ENCODE data around the gene FHIT.
"Not testable (repeated sequence)": the region's sequence is repeated elsewhere in the genome, so short reads cannot be mapped to it uniquely, and the experiment has no call there.

FHIT gene

DNA sequence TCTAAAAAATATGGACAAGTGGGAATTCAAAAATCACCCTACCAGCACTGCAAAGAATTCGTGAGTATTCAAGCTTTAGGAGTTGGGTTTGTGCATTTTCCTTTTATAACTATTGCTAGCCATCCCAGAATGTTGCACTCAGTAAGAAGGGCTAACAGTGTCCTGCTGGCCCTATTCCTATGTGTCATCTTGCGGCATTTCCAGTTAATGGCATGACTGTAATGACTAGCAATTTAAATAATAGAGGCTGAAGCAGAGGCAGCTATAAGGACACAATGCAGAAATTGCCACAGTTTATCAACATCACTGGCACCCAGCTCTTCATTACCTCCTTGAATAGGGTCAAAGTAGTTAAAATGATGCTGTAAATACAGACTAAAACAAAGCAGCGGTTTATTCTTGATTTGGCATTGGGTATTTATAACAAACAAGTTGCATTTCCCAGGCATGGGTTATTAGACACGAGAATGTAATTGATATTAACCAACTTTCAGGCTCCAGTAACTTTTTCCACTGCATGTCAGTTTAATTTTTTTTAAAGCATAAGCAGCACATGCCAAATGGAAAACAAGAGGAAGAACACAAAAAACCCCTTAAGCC is 177.6 kb downstream of the FHIT start:
- no peak overlapping the region for H3K4me3 ChIP-seq (ENCODE audit: insufficient read depth, low read depth, low read length, poor library complexity, severe bottlenecking)
- H3K36me3 ChIP-seq (ENCODE audit: control insufficient read depth, insufficient read depth, low read length) = no peaks in the 10 kb centered on the region
- H3K9me3 ChIP-seq (ENCODE audit: control insufficient read depth, low read length) = no peaks in the 10 kb centered on the region
- H3K4me1 ChIP-seq (ENCODE audit: control insufficient read depth, insufficient read depth, low read length, poor library complexity, severe bottlenecking) = no peaks in the 10 kb centered on the region
- H3K27me3 ChIP-seq (replicated peaks; ENCODE audit: control insufficient read depth, insufficient read depth, low read length, poor library complexity, severe bottlenecking) = no peaks in the 10 kb centered on the region
- no peak for DNase-seq
- no peak overlapping the region for H3K27ac ChIP-seq (ENCODE audit: insufficient read depth, low read length, poor library complexity, severe bottlenecking)

DNA sequence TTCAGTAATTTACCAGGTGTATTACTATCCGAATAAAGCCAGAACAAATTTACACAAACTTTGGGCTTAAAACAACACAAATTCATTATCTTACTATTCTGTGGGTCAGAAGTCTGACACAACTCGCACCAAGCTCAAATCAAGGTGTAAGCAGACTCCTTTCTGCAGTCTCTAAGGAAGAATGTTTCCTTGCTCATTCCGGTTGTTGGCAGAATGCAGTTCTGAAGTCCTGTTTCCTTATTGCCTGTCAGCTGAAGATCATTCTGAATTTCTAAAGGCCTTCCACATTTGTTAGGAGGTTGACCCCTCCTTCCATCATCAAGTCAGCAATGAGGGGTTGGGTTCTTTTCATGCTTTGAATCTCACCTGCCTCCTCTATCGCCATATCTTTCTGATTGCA is 183.2 kb downstream of the FHIT start:
- Histone ChIP-seq H3K4me1 (ENCODE audit: control insufficient read depth, insufficient read depth, low read length, poor library complexity, severe bottlenecking) (no peaks in the 10 kb centered on the region), H3K9me3 (ENCODE audit: control insufficient read depth, low read length) (no peaks in the 10 kb centered on the region), H3K36me3 (ENCODE audit: control insufficient read depth, insufficient read depth, low read length) (no peaks in the 10 kb centered on the region), H3K4me3 (ENCODE audit: insufficient read depth, low read depth, low read length, poor library complexity, severe bottlenecking) (no peak overlapping the region), H3K27me3 (replicated peaks; ENCODE audit: control insufficient read depth, insufficient read depth, low read length, poor library complexity, severe bottlenecking) (no peaks in the 10 kb centered on the region), H3K27ac (ENCODE audit: insufficient read depth, low read length, poor library complexity, severe bottlenecking) (no peak overlapping the region)
- no peak for DNase-seq

DNA sequence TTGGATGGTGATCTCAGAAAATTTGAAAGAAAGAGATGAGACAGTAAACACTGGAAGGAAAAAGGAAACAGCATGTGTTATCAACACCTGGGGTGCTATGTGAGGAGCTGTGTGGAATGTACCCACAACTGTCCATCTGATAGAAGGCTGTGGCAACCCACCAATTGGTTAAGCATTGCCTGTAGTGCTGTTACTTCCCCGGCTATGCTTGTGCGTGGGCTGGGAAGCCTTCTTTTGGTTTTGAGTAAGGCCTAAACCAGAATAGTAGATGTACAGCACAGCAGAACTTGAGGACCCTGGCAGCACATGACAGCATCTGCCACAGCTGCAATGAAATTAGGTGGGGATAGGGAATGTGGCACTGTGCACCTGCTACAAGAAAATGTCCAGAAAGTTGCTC is 184.5 kb downstream of the FHIT start:
- H3K4me3 ChIP-seq (ENCODE audit: insufficient read depth, low read depth, low read length, poor library complexity, severe bottlenecking) = no peak overlapping the region
- no peak for DNase-seq
- no peaks in the 10 kb centered on the region for H3K4me1 ChIP-seq (ENCODE audit: control insufficient read depth, insufficient read depth, low read length, poor library complexity, severe bottlenecking)
- H3K27ac ChIP-seq (ENCODE audit: insufficient read depth, low read length, poor library complexity, severe bottlenecking) = no peak overlapping the region
- no peaks in the 10 kb centered on the region for H3K36me3 ChIP-seq (ENCODE audit: control insufficient read depth, insufficient read depth, low read length)
- H3K9me3 ChIP-seq (ENCODE audit: control insufficient read depth, low read length) = no peaks in the 10 kb centered on the region
- H3K27me3 ChIP-seq (replicated peaks; ENCODE audit: control insufficient read depth, insufficient read depth, low read length, poor library complexity, severe bottlenecking) = no peaks in the 10 kb centered on the region

DNA sequence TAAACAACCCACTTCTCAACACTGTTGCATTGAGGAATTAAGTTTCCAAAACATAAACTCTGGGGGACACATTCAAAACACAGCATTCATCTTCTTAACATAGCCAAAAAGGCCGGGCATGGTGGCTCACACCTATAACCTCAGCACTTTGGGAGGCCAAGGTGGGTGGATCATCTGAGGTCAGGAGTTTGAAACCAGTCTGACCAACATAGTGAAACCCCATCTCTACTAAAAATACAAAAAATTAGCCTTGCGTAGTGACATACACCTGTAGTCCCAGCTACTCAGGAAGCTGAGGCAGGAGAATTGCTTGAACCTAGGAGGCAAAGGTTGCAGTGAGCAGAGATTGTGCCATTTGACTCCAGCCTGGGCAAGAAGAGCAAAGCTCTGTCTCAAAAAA is 185.0 kb downstream of the FHIT start:
- not testable (repeated sequence) for H3K4me1 ChIP-seq (ENCODE audit: control insufficient read depth, insufficient read depth, low read length, poor library complexity, severe bottlenecking); H3K4me3 ChIP-seq (ENCODE audit: insufficient read depth, low read depth, low read length, poor library complexity, severe bottlenecking); H3K27ac ChIP-seq (ENCODE audit: insufficient read depth, low read length, poor library complexity, severe bottlenecking); H3K27me3 ChIP-seq (replicated peaks; ENCODE audit: control insufficient read depth, insufficient read depth, low read length, poor library complexity, severe bottlenecking); H3K36me3 ChIP-seq (ENCODE audit: control insufficient read depth, insufficient read depth, low read length); DNase-seq; H3K9me3 ChIP-seq (ENCODE audit: control insufficient read depth, low read length)

DNA sequence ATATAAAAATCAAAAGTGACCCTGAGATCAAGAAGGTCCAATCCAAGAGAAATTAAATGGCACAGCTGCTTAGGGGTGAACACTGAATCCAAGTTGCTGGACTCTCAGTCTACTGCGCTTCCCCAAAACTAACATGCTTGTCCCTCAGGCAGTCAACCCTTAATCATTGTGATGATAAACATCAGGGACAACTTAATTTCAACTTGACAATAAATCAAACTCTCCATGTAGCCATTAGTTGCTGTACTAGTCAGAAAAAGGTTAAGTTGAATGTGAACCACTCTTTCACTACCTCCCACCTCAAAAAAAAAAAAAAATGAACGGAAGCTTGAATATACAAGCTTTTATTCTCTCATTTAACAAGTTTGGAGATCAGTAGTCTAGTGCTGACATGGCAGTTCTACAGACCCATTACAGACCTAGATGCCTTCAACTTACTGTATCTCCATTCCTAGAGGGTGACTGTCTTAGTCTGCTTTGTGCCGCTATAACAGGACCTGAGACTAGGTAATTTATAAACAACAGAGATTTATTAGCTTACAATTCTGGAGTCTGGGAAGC is 185.7 kb downstream of the FHIT start:
- Histone ChIP-seq H3K9me3 (ENCODE audit: control insufficient read depth, low read length) (no peaks in the 10 kb centered on the region), H3K4me1 (ENCODE audit: control insufficient read depth, insufficient read depth, low read length, poor library complexity, severe bottlenecking) (no peaks in the 10 kb centered on the region), H3K27me3 (replicated peaks; ENCODE audit: control insufficient read depth, insufficient read depth, low read length, poor library complexity, severe bottlenecking) (no peaks in the 10 kb centered on the region), H3K4me3 (ENCODE audit: insufficient read depth, low read depth, low read length, poor library complexity, severe bottlenecking) (no peak overlapping the region), H3K27ac (ENCODE audit: insufficient read depth, low read length, poor library complexity, severe bottlenecking) (no peak overlapping the region), H3K36me3 (ENCODE audit: control insufficient read depth, insufficient read depth, low read length) (no peaks in the 10 kb centered on the region)
- no peak for DNase-seq

DNA sequence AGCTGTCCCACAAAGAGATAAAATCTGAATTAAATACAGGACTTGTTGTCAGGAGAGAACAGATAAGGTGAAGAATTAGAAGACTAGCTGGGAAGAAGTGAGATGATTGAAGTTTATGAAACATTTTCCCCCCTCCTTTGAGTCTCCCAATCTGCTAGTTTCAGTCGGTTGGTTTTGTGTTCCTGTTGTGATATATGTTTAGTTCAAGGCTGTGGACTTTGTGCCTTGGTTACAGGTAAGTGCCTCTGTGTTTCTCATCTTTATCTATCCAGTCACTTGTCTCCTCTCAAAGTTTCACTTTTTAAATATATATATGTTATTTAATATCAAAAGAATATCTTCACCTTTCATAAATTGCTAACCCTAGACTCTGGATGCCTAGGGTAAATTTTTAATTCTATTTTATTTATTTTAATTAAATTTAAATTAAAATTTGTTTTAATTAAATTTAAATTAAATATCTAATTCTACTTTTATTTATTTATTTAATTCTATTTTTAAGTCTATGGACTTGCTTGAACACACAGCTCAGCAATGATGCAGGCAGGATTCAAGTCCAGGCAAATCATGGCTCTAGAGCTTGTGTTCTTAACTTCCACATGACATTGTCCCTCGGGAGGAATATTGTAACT is 190.0 kb downstream of the FHIT start:
- Histone ChIP-seq H3K4me1 (ENCODE audit: control insufficient read depth, insufficient read depth, low read length, poor library complexity, severe bottlenecking) (no peaks in the 10 kb centered on the region), H3K9me3 (ENCODE audit: control insufficient read depth, low read length) (no peaks in the 10 kb centered on the region), H3K27me3 (replicated peaks; ENCODE audit: control insufficient read depth, insufficient read depth, low read length, poor library complexity, severe bottlenecking) (no peaks in the 10 kb centered on the region), H3K36me3 (ENCODE audit: control insufficient read depth, insufficient read depth, low read length) (no peaks in the 10 kb centered on the region), H3K4me3 (ENCODE audit: insufficient read depth, low read depth, low read length, poor library complexity, severe bottlenecking) (no peak overlapping the region), H3K27ac (ENCODE audit: insufficient read depth, low read length, poor library complexity, severe bottlenecking) (no peak overlapping the region)
- no peak for DNase-seq

DNA sequence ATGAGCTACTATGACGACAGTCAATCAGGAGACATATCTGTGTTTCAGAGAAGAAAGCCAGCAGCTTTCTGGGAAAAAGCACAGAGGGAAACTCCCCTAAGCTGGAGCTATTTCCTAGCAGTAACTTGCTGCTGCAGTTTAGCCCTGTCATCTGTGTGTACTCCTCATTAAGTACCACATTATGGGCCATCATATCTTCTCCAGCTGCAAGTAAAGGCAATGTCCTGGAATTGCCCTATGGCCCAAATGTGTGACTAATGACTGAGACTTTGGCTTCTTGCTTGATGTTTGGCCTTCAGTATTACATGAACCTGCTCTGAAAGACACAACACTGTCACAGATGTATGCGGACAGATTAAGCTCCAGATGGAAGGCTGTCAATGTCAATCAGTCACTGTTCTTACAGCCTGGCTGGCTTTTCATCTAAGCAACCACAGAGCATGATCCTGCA is 190.8 kb downstream of the FHIT start:
- no peak for DNase-seq
- no peaks in the 10 kb centered on the region for H3K27me3 ChIP-seq (replicated peaks; ENCODE audit: control insufficient read depth, insufficient read depth, low read length, poor library complexity, severe bottlenecking)

DNA sequence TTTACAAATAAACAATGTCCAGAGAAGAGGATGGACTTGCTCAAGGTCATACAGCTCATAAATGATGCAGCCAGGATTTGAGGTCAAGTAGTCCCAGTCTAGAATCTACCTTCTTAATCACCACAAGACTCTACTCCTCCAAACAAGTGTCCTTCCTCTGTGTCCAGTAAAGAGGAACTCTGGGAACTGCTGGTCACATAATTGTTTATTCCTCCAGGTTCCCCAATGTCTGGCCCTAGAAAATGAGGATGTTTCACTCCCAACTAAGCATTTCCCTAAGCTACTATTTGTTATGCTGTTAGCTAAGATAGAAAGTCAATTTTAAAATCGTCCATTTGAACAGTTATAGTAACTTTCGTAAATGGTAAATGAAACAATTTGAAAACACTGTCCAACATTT is 192.4 kb downstream of the FHIT start:
- Histone ChIP-seq H3K27me3 (replicated peaks; ENCODE audit: control insufficient read depth, insufficient read depth, low read length, poor library complexity, severe bottlenecking) (no peaks in the 10 kb centered on the region), H3K4me1 (ENCODE audit: control insufficient read depth, insufficient read depth, low read length, poor library complexity, severe bottlenecking) (no peaks in the 10 kb centered on the region), H3K36me3 (ENCODE audit: control insufficient read depth, insufficient read depth, low read length) (no peaks in the 10 kb centered on the region), H3K27ac (ENCODE audit: insufficient read depth, low read length, poor library complexity, severe bottlenecking) (no peak overlapping the region), H3K4me3 (ENCODE audit: insufficient read depth, low read depth, low read length, poor library complexity, severe bottlenecking) (no peak overlapping the region), H3K9me3 (ENCODE audit: control insufficient read depth, low read length) (no peaks in the 10 kb centered on the region)
- DNase-seq = no peak

More for the DNA sequence above, 190.8 kb downstream of the FHIT start:
- Histone ChIP-seq H3K4me1 (ENCODE audit: control insufficient read depth, insufficient read depth, low read length, poor library complexity, severe bottlenecking) (no peaks in the 10 kb centered on the region), H3K4me3 (ENCODE audit: insufficient read depth, low read depth, low read length, poor library complexity, severe bottlenecking) (no peak overlapping the region), H3K9me3 (ENCODE audit: control insufficient read depth, low read length) (no peaks in the 10 kb centered on the region), H3K36me3 (ENCODE audit: control insufficient read depth, insufficient read depth, low read length) (no peaks in the 10 kb centered on the region), H3K27ac (ENCODE audit: insufficient read depth, low read length, poor library complexity, severe bottlenecking) (no peak overlapping the region)

DNA sequence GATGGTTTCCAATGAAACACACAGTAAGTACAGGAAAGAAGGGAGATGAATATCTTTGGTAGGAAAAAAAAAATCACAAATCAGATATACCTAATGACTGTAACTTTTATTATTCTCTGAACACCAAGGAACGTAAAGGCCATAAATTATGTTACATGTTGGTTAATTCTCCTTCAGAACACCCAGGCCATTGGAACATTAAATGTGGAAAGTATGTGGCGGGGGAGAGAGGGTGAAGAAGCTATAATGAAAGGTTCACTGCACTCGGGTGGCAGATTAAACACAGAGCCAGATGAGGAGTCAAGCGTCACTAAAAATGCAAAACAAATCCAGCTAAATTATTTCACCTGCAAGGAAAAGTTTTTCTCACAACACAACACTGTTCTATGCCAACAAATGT is 193.8 kb downstream of the FHIT start:
- H3K36me3 ChIP-seq (ENCODE audit: control insufficient read depth, insufficient read depth, low read length) = no peaks in the 10 kb centered on the region
- H3K4me1 ChIP-seq (ENCODE audit: control insufficient read depth, insufficient read depth, low read length, poor library complexity, severe bottlenecking) = no peaks in the 10 kb centered on the region
- H3K4me3 ChIP-seq (ENCODE audit: insufficient read depth, low read depth, low read length, poor library complexity, severe bottlenecking) = no peak overlapping the region
- no peaks in the 10 kb centered on the region for H3K9me3 ChIP-seq (ENCODE audit: control insufficient read depth, low read length)
- no peaks in the 10 kb centered on the region for H3K27me3 ChIP-seq (replicated peaks; ENCODE audit: control insufficient read depth, insufficient read depth, low read length, poor library complexity, severe bottlenecking)
- DNase-seq = no peak
- H3K27ac ChIP-seq (ENCODE audit: insufficient read depth, low read length, poor library complexity, severe bottlenecking) = no peak overlapping the region

DNA sequence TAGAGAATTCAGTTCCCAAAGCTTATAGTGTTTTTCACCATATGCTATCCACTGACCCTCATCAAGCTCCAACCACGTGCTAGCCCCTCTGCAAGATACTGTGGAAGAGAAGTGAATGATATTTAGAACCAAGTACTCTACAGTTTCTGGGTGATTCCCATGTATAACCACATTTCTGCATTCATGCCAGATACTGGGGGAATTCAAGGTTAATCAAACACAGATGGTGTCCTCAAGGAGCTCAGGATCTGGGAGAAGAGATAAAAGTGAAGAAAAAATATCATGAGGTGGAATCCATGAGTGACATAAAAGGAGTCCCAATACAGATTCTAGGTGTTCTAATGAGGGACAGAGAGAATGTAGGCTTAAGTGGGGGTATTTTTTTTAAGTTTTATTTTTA is 195.8 kb downstream of the FHIT start:
- no peaks in the 10 kb centered on the region for H3K27me3 ChIP-seq (replicated peaks; ENCODE audit: control insufficient read depth, insufficient read depth, low read length, poor library complexity, severe bottlenecking)

More for the DNA sequence above, 195.8 kb downstream of the FHIT start:
- no peak overlapping the region for H3K4me3 ChIP-seq (ENCODE audit: insufficient read depth, low read depth, low read length, poor library complexity, severe bottlenecking)
- H3K9me3 ChIP-seq (ENCODE audit: control insufficient read depth, low read length) = no peaks in the 10 kb centered on the region
- DNase-seq = no peak
- no peaks in the 10 kb centered on the region for H3K36me3 ChIP-seq (ENCODE audit: control insufficient read depth, insufficient read depth, low read length)
- no peak overlapping the region for H3K27ac ChIP-seq (ENCODE audit: insufficient read depth, low read length, poor library complexity, severe bottlenecking)
- H3K4me1 ChIP-seq (ENCODE audit: control insufficient read depth, insufficient read depth, low read length, poor library complexity, severe bottlenecking) = no peaks in the 10 kb centered on the region
